GM21786 (cell line): ENCODE measurements around the gene H6PD.
A peak's percentile ranks its signal among the peaks of the same experiment; 100 is the strongest.

Experiments used
- ATAC-seq: cut with Tn5 transposase; IDR thresholded peaks from one replicate; pipeline ENCODE4 v1.9.1; 2021; ENCODE audit not compliant: unreplicated experiment

Gene H6PD, protein sequence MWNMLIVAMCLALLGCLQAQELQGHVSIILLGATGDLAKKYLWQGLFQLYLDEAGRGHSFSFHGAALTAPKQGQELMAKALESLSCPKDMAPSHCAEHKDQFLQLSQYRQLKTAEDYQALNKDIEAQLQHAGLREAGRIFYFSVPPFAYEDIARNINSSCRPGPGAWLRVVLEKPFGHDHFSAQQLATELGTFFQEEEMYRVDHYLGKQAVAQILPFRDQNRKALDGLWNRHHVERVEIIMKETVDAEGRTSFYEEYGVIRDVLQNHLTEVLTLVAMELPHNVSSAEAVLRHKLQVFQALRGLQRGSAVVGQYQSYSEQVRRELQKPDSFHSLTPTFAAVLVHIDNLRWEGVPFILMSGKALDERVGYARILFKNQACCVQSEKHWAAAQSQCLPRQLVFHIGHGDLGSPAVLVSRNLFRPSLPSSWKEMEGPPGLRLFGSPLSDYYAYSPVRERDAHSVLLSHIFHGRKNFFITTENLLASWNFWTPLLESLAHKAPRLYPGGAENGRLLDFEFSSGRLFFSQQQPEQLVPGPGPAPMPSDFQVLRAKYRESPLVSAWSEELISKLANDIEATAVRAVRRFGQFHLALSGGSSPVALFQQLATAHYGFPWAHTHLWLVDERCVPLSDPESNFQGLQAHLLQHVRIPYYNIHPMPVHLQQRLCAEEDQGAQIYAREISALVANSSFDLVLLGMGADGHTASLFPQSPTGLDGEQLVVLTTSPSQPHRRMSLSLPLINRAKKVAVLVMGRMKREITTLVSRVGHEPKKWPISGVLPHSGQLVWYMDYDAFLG

DNA sequence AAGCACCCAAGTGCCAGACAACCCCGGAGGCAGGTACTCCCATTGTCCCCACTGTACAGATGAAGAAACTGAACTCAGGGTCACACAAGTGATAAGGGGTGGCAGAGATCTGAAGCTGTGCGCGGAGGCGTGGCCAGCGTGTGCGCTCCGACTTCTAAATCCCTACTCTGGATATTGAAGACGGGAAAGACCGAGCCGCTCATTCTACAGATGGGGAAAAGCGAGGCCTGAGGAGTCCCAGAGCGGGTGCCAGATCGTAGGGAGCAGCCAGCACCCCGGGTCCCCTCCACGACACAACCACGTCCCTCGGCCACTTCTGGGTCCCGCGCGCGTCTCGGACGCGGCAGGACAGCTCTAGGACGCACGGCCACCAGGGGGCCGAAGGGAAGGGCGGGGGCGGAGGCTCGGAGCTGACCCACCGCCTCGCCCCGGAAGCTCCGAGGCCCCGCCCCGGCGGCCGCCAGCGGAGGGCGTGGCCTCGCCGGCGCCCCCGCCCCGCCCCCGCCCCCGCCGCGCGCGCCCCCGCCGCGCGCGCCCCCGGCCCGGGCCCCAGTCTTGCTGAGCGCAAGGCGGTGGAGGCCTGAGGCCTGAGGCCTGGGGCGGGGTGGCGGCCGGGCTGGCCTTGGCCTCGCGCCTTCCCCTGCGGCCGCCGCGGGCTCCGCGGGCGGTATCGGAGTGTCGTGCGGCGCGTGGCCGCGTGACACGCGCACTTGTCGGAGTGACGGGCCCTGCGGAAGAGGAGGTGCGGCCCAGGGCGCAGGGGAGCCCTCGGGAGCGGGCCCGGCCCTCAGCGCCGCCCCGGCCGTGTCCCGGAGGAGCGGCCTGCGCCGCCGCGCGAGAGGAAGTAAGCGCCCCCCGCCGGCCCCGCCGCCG is at the start of gene H6PD:
Gene H6PD, plus strand, starts transcription at position 552 of the 873 bp plus-strand sequence. CDS start 10,161 bp downstream, outside the sequence.
- peak; percentile 56 for ATAC-seq

DNA sequence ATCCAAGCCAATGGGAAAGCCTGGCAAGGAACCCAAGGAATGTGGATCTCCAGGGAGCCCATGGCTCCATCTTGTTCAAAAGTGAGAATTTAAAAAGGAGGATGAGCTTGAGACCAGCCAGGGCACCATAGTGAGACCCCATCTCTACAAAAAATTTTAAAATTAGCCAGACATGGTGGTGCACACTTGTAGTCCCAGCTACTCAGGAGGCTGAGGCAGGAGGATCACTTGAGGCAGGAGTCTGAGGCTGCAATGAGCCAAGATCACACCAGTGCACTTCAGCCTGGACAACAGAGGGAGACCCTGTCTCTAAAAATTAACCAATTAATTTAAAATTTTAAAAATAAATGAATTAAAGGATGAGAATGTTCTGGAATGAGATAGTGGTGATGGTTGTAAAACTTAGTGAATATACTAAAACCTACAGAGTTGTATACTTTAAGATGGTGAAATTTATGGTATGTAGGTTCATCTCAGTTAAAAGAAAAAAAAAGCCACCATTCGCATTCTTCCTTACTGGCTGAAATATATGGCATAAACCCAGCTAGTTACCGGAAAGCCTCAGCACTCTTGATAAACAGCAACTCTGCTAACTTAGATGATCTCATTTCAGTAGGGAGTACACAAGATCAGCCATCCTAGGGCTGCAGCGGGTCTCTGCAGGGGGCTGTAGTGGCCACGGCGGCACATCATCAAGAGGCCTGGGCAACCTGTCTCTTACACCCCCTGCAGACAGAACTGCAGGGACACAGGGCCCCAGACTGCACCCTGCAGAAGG is 48.3 kb upstream of the H6PD start:
- ATAC-seq: no peak

DNA sequence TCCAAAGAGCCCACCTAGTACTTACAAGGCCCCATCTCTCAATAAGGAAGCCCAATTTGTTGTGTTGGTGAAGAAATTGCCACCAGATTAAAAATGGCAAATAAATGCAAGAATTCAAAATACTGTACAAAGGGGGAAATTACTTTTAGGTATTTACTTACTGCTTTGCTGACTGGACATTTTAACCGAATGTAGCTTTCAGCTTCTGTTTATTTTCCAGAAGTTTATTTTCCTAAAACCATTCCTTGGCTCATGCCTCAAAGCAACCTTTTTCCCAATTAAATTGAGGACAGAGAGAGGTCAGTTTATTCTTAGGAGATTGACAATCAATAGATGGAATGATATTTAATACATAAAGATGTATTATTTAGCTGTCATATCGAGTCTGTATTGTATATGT is 47.6 kb upstream of the H6PD start:
- no peak for ATAC-seq

DNA sequence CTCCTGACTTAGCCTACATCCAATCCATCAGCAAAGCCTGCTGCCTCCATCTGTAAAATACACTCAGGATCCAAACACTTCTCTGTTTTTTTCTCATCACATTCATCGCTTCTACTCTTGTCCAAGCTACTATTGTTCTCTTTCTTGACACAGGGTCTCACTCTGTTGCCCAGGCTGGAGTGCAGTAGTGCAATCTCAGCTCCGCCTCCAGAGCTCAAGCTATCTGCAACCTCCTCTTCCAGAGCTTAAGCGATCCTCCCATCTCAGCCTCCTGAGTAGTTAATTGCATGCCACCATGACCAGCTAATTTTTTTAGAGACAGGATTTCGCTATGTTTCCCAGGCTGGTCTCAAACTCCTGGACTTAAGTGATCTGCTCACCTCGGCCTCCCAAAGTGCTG is 44.3 kb upstream of the H6PD start:
- ATAC-seq: no peak

DNA sequence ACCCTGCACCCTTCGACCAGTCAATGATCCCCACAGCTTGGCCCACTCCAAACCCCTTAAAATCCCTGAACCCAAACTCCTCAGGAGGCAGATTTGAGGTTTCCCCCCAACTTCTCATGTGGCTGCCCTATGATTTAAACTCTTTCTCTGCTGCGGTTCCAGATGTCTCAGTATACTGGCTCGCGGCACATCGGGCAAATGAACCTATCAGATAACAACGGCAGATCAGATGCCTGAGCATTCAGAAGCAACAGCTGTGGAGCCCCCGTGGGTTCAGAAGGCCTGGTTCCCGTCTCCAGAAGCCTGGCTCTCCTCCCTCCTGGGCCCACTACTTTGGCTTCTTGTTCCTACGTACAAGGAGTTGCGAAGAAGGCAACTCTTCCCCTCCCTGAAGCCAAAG is 43.3 kb upstream of the H6PD start:
- ATAC-seq: no peak

DNA sequence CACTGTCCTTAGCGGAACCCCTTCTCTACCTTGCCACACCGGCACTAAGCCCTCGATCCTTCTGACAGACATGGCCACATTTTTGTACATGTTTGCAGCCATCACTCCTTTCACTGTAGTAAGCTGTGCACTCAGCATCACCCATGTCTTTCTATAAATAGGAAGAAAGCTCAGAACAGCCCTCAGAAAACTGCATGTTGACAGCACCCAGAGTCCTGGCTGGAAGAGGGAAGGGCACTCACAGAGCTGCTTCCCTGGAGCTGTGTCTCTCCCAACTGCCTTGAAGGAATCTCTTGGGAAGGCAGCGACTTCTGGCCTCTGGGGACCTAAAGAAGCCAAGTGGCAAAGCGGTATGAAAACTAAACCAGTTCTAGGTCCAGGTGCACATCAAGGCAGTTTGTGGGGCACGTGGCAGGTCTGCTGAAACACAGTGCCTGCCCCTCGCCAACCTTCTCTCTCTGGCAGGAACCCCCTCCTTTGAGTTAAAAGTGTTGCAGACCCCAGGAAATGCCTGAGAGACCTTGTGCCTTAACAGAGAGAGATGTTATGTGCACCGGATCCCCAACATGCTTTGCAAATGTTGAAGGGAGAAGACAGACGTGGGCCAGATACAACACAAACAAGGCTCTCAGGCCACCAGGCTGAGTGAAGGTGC is 41.9 kb upstream of the H6PD start:
- no peak for ATAC-seq

DNA sequence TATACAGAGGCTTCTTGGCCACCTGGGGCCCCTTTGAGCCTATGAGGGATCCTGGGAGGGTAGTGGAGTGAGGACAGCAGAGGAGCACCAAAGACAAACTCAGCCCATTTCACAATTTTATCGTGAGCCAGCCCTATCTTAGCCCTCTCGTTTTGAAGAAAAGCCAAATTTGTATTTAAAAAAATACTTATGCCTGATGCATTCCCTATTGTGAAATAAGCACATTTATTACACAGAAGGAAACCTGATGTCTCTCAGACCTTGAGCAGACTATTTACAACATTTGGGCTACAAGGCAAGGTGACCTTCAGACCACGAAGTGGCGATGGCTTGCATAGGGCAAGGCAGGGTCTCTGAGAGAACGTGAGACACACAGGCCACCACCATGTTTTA is 41.3 kb upstream of the H6PD start:
- ATAC-seq: no peak

DNA sequence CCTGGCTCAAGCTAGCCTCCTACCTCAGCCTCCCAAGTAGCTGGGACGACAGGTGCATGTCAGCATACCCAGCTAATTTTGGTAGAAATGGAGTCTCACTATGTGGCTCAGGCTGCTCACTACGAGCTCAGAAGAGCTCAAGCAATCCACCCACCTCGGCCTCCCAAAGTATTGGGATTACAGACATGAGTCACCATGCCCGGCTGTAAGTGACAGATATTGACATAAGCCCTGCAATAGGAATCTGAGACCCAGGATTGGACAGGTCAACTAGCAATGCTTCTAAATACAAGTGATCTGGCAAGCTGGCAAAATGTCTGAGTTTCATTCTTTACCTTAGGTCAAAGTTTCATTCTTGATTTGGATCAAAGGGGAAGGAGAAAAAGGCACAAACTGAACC is 40.5 kb upstream of the H6PD start:
- ATAC-seq: no peak

DNA sequence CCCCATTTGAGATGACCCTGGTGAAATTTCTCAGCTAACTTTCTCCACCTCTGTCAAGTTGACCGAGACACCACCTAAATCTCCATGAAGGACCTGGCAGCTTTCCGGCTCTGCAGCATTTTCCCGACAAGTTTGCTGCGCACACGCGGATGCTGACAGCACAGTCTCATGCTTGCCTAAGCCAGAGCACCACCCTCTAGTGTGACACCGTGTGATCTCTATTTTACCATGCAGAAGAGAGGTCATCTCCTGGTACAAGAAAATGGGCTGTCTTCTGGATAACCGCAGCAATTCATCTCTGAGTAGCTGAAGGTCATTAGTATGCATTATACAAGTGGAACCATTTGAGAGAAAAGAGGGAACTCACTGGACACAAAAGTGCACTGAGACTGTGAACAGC is 38.9 kb upstream of the H6PD start:
- ATAC-seq: no peak

DNA sequence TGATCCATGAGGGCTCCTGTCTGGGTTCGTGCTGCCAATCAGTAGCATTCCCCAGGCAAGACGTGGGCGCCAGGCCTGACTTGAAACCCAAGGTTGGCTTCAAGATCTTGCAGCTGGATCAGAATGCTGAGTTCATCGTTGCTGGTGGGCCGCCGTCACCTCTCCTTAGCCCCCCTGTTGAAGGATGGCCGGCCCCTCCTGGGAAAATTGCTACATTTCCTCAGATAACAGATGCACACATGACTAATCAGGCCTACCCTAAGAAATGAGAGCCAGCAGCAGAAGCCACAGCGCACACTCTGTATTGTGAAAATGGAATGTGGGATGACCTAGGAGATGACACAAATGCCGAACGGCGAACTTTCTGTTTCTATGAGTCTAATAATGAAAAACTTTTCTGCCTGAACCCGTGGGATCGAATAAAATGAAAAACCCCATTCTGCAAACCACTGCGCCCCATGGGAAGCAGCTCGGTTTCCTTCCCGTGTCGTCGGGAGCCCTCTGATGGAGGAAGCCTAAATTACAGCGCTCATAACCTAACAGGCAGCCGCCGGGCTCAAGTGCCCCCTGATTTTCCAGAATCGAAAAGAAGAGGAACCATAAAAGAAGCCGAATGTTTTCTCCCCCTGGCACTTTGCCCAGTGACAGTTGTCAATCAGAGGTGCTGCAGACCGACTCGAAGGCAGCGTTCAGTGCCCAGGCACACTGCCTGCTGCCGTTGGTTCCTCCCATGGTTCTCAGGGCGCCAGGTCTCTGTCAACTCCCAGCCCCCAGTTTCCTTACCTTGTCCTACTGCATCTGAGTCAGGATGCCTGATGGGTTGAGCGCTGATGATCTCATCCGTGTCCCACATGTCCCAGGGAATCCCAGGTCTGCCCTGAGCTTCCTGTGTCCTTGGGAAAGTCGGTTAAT is 38.2 kb upstream of the H6PD start:
- no peak for ATAC-seq

DNA sequence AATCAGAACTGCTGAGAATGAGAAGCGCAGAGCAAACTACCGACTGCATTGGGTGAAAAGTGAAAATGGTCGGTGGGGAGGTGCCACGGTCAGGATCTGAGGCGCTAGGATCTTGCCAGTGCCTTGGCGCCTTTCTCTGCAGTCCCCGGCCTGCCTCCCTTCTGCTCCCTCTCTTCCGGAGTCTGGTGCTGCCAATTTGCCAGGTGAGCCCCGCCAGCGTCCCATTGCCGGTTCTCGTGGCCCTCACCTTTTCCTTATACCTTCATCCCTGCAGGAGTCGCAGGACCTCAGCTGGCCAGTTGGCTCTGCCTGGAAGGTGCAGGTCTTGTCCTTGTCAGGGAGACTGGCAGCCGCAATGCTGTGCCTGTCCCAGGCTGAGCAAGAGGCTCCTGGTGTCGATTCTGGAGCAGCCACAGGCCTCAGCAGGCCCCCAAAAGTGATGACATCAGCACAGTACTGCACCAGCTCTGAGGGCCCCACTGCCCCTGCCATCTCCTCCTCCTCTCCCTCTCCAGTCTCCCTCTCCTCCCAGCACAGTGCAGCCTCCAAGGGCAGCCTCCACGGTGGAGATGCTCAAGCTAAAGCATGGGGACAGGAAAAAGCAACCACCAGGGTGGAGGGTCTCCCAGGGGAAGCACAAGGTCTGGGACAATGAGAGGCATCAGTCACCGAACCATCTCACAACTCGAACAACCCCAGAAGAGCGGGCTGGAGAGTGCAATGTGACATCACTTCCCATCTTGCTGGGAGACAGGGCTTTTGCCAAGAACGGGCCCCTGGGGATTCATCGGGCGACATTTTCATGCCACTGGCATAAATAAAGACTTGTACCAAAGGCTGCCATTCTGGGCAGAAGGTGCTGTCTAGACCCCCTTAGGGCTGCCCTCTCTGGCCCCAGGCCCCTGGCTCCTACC is 37.1 kb upstream of the H6PD start:
- no peak for ATAC-seq

DNA sequence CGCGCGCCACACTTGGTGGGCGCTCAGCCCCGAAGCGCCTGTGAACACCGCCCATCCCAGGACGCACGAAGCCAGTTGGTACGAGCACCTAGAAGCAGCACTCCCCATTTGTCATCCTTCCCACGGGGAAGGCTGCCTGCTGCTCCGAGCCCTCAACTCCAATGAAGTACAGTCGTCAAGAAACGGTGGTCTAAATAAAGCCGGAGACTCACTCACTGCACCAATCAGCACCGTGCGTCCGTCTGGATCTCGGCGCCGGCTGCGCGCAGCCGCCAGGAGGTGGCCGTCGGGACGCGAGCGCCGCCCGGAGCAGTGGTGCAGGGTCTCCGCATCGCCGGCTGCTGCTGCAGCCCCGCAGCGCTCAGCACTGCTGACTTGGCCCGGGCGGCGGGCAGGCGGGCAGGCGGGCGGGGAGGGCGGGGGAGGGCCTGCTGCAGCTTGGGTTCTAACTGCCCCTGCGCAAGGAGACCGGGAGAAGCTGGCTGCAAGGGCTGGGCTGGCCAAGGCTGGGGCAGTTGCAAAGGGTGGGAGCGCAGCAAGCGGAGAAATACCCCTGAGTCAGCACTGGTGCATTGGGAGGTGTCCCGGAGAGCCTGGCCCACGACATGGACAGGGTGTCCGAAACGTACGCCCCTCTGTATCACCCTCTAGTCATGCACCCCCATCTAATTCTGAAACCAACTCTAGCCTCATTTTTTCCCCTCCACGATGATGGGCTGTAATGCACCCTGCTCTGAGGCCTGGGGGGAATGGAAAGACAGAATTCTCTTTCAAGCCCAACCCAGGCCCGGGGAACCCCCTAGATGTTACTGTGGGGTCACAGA is 35.8 kb upstream of the H6PD start:
- ATAC-seq: no peak

DNA sequence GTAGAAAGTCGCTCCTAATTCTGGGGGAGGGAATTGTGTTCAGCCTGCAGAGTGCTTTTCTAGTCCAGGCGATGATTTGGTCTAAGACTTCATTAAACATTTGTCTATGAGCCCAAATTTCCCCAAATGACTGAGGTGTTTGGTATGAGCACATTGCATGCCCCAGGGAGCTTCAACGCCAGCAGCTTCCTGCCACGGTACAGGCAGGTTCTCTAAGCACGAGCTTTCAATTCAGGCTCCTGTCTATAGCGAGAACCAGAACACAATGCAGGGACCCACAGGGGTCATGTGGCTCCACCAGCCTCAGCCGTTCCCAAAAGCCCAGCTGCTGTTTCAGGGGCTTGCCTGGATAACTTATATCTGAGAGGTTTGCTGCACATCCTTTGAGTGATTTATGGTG is 34.1 kb upstream of the H6PD start:
- no peak for ATAC-seq

DNA sequence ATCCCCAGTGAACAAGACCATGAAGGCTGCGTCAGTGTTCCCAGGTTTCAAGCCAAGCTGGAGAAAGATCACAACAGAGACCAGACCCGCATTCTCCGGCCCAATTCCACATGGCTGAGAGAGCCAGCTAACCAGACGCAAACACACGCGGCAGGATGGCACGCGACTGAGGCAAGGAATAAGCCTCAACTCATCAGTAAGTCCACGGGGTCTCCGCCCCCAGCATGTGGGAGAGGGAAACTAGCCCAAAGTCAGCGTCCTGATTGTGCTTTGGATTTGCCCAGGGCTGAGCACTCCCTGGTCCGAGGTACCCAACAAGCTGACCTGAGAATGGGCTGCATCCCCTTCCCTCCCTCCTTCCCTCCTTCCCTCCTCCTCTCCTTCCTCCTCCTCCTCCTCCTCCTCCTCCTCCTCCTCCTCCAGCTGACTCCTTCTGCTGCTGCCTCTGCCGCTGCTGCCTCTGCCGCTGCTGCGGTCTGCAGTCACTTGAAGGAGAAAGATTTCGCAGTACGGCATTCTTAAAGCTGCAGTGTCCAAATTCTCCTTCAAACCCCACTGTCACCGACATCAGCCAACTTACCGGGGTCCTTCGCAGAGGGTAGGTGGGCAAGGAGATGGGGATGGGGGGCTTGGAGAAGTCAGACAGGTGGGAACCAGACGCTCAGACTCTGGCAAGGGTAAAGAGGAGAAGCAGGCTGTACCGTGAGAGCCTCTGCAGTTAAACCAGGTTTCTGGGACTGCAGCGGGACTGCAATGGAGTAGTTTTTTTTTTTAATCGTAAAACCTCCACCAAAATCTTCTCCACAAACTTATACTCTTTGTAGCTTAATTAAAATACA is 33.0 kb upstream of the H6PD start:
- ATAC-seq: no peak

DNA sequence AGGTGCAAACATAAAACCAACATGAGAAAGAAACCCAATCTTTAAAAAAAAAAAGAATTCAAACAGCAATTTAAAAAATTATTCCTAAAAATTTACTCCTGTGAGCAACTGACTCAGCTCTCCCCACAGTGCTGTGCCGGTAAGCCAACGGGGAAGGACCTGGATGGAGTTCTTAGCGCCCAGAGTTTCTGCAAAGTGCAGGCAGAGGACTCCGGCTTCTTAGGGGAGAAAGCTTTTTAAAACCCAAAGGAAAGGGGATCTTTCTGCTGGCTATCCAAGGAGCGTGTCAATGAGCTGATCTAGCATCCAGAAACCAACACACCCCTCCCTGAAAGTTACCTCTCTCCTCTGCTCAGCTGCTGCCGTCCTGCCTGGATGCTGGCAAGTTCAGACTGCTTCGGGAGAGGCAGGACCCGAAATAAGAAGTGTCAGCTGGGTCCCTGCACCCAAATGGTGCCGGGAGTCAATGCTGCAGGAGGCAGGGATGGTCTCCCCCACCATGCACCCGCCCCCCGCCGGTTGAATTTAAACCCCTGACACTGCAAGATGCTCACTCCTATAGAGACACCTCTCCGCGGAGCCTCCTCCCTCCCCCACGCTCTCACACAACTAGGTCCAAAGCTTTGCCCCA is 32.2 kb upstream of the H6PD start:
- no peak for ATAC-seq

DNA sequence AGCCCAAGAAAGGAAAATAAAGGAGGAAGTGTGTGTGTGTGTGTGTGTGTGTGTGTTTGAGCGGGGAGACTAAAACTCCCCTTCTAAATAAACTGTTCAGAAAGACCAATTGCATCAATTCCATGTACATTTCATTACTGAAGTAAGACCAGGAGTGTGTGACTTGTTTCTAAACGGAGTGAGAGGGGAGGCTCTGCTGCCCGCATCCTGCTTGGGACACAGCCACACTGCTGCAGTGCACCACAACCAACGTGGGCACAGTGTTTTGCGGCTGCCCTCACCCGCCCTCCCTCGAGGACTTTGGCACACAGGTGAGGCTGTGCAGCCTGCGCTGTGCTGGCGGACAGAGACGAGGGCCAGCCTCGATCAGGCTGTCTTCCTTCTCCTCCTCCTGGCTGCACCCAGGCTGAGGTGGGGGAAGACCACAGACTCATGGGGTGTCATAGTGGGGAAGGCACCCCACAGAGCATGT is 31.0 kb upstream of the H6PD start:
- ATAC-seq: no peak
